Astrocyte of the cerebellum (primary cell): ENCODE results near the gene NDFIP1.
A peak's percentile ranks its signal among the peaks of the same experiment; 100 is the strongest.

Experiments
- DNase-seq: peaks from one replicate; pipeline ENCODE4 v3.0.0-alpha.2; 2011; ENCODE audit warnings: low read depth
- H3K4me3 ChIP-seq: 2 replicates; pipeline ENCODE4 v1.5.1; 2011; ENCODE audit warnings: mild to moderate bottlenecking, low read depth, low read length, moderate library complexity
- in situ Hi-C: cut with HindIII; loops from 2 replicates; pipeline ENCODE4 v1.10.0; 2017; ENCODE audit warnings: low sequenced_read_pairs
- TF ChIP-seq, protein P1 (sequence below): IDR thresholded peaks from 2 replicates; pipeline ENCODE4 v1.5.1; 2012; ENCODE audit warnings: low read length, low read depth, moderate library complexity, mild to moderate bottlenecking; ENCODE audit errors: missing control alignments

The NDFIP1 gene, protein sequence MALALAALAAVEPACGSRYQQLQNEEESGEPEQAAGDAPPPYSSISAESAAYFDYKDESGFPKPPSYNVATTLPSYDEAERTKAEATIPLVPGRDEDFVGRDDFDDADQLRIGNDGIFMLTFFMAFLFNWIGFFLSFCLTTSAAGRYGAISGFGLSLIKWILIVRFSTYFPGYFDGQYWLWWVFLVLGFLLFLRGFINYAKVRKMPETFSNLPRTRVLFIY

DNA sequence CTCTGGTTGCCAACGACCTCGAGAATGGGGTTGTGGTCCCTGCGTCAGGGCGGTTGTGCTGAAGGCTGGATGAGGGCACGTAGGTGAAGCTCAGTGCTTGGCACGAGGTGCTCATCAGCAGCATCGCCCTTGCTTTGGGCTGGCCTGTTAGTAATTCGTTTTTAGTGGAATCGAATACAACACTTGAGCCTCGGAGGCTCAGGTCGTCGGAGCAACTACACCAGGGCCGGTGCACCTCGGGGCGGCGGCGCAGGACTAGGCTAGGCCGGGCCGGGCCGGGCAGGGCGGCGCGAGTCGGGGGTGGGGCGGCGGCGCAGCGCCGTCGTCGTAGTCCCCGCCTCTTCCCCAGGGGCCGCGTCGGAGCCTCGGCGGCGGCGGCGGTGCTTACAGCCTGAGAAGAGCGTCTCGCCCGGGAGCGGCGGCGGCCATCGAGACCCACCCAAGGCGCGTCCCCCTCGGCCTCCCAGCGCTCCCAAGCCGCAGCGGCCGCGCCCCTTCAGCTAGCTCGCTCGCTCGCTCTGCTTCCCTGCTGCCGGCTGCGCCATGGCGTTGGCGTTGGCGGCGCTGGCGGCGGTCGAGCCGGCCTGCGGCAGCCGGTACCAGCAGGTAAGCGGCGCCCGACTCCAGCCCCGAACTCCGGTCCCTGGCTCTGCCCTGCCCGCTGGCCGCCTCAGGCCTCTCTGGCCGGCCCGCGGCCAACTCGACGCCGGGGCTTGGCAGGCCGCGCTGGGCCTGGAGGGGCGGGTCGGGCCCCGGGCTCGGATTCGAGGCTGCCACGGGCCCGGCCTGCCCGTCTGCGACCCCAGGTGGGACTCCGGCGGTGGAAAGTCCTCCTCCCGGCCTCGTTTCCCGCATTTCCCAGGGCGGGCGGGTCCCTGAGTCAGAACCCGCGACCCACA is at the start of gene NDFIP1:
TSS of gene NDFIP1 (plus strand) at position 348 of the 899 bp plus-strand sequence. CDS start at position 544, 196 bp downstream.
- H3K4me3 ChIP-seq = peak within 1 kb of the TSS; percentile 84
- DNase-seq = peak; percentile 41
- TF ChIP-seq, protein P1, sequence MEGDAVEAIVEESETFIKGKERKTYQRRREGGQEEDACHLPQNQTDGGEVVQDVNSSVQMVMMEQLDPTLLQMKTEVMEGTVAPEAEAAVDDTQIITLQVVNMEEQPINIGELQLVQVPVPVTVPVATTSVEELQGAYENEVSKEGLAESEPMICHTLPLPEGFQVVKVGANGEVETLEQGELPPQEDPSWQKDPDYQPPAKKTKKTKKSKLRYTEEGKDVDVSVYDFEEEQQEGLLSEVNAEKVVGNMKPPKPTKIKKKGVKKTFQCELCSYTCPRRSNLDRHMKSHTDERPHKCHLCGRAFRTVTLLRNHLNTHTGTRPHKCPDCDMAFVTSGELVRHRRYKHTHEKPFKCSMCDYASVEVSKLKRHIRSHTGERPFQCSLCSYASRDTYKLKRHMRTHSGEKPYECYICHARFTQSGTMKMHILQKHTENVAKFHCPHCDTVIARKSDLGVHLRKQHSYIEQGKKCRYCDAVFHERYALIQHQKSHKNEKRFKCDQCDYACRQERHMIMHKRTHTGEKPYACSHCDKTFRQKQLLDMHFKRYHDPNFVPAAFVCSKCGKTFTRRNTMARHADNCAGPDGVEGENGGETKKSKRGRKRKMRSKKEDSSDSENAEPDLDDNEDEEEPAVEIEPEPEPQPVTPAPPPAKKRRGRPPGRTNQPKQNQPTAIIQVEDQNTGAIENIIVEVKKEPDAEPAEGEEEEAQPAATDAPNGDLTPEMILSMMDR = no peak
- in situ Hi-C loops = no loop called here

DNA sequence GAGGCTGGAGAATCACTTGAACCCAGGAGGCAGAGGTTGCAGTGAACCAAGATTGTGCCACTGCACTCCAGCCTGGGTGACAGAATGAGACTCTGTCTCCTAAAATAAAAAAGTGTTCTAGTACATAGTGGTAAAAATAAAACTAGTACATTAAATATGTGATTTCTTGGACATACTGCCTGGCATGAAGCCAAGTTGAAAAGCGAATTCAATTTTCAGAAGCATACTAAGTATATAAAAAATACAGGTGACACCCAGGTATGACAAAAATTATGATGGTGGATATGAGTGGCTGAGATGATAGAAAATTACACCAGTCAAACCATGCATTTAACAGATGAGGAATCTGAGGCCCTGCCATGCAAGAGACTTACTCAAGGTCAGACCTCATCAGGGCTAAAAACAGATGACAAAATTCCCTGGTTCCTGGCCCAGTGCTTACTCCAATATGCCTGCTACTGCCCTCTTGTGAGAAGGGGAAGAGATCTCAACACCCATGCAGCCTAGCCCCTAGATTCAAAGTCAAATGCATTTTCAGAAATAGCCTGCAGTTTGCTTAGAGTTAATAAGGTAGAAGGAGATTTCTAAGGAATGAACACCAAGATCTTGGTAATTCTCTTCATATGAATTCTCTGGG is 49.2 kb upstream of the NDFIP1 start:
- in situ Hi-C loops = no loop called here
- no peak overlapping the region for H3K4me3 ChIP-seq
- TF ChIP-seq, protein P1 = peak; percentile 17
- DNase-seq = no peak

DNA sequence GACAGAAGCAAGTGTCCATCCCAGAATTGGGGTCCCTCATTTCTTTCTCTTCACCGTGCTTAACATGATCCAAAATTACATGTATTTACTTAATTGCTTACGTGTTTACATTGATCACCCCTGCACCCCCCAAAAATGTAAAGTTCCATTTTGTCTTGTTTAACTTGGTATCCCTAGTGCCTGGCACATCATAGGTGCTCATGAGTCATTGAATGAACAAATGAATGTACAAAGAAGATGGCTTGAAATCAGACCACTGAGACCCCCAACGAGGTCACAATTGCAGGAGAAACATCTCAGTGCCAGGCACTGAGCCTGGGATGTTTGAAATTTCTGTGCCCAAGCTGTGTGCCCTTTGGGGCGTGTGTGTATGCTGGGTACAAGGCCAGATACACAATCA is 45.2 kb upstream of the NDFIP1 start:
- H3K4me3 ChIP-seq = no peak overlapping the region
- in situ Hi-C loops = no loop called here
- no peak for DNase-seq
- TF ChIP-seq, protein P1 = no peak

DNA sequence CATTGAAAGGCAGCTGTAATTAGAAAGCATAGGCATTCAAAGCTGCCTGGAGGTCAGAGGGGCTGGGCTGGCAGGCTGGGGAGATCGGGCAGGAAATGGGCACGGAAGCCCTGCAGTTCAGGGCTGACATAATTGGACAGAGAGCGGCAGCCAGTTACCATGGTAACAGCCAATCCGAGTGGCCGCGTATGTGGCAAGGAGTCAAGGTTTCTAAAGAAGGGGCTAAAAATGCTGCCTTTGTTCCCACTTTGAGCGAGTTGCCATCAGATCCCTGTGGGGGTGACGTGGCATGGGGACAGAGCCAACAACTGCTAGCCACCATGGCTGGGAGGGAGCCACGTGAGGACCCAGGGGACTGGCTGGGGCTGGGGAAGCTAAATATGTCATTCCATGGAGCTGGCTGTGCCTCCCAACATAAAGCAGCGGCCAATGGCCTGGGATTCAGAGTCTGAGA is 44.7 kb upstream of the NDFIP1 start:
- TF ChIP-seq, protein P1 = no peak
- no peak overlapping the region for H3K4me3 ChIP-seq
- in situ Hi-C loops = no loop called here
- peak; percentile 34 for DNase-seq

DNA sequence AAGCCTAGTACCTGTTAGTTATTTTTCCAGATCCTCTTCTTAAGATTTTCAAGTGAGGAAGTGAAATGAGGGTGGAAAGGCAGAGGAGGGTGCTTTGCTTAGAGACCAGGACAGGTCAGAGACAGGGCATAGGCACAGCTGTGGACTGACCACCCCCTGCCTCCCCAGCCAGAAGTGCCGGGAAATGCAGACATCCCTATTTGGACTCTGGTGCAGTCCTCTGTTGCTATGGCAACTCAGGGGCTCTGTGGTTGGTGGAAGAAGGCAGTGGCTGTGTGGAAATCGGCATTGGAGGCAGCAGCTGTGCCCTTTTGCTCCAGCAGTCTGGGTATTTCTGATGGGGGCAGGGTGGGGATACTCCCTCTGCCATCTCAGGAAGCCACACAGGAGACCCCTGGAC is 43.3 kb upstream of the NDFIP1 start:
- DNase-seq = no peak
- no peak overlapping the region for H3K4me3 ChIP-seq
- in situ Hi-C loops = no loop called here
- TF ChIP-seq, protein P1 = no peak

DNA sequence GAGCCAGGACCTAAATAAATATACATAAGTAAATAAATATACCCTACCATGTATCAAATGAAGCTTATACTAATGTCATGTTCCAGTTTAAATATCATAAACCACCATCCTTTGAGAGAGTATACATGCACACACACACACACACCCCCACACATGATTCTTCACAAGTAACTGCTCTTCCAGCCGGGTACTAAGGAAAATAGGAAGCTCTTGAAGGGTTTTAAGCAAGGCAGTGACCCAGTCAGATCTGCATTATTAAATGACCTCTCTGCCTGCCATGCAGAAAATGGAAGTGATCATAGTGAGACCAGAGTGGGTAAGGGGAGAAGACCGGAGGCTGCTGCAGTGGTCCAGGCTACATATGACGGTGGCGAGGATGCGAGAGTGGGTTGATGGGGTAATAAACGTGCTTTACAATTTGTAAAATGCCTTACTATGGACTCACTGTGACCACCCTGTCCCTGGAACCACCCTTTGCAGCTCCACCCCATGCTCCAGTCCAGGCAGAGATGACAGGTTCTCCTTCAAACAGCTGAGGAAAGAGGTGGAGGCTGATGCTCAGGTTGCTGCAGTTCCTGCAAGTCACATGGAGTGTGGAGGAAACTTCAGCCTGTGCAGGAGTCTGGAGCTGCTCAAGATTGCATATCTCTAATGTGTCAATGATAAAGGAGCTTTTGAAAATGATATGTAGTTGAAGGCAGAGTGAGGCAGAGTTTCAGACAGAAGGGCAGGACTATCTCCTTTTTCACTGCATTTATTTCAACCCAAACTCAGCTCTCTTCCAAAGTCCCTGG is 38.8 kb upstream of the NDFIP1 start:
- TF ChIP-seq, protein P1 = no peak
- no peak overlapping the region for H3K4me3 ChIP-seq
- DNase-seq = no peak
- in situ Hi-C loops = no loop called here
